Femur (tissue), 1 donor: Measurements from ENCODE around the gene NUDT6.
"Not testable (repeated sequence)": the region's sequence is repeated elsewhere in the genome, so short reads cannot be mapped to it uniquely, and the experiment has no call there.

Experiments used
- DNase-seq: peaks from one replicate; pipeline ENCODE4 v3.0.0-alpha.2; 2017

Gene NUDT6

GRCh38 chr4:122921971-122922876 is at the start of gene NUDT6:
NUDT6 (minus strand) TSS chr4:122922597; CDS start chr4:122922572, 25 bp downstream.
- DNase-seq = peak; percentile 74

GRCh38 chr4:122968227-122968812 is 45.9 kb upstream of the NUDT6 start:
- DNase-seq = no peak

- no peak for DNase-seq
These were observed 44.8 kb upstream of the NUDT6 start for GRCh38 chr4:122967231-122967630.

GRCh38 chr4:122966201-122966600 is 43.8 kb upstream of the NUDT6 start:
- DNase-seq = no peak

GRCh38 chr4:122963216-122963615 is 40.8 kb upstream of the NUDT6 start:
- no peak for DNase-seq

- no peak for DNase-seq
These were observed 38.2 kb upstream of the NUDT6 start for GRCh38 chr4:122960611-122961000.

- no peak for DNase-seq
These were observed 37.7 kb upstream of the NUDT6 start for GRCh38 chr4:122959981-122960610.

- DNase-seq = no peak
These were observed 37.0 kb upstream of the NUDT6 start for GRCh38 chr4:122959441-122959840.

- no peak for DNase-seq
These were observed 36.1 kb upstream of the NUDT6 start for GRCh38 chr4:122958505-122958904.

GRCh38 chr4:122953924-122954323 is 31.5 kb upstream of the NUDT6 start:
- DNase-seq = no peak

GRCh38 chr4:122952028-122952427 is 29.6 kb upstream of the NUDT6 start:
- no peak for DNase-seq

- DNase-seq = no peak
These were observed 26.3 kb upstream of the NUDT6 start for GRCh38 chr4:122948671-122949070.

- DNase-seq = no peak
These were observed 23.7 kb upstream of the NUDT6 start for GRCh38 chr4:122946142-122946541.

- not testable (repeated sequence) for DNase-seq
These were observed 22.7 kb upstream of the NUDT6 start for GRCh38 chr4:122945136-122945535.

GRCh38 chr4:122932763-122933162 is 10.4 kb upstream of the NUDT6 start:
- no peak for DNase-seq

GRCh38 chr4:122930862-122931261 is 8.5 kb upstream of the NUDT6 start:
- no peak for DNase-seq

GRCh38 chr4:122928930-122929329 is 6.5 kb upstream of the NUDT6 start:
- DNase-seq = no peak

- peak; percentile 93 for DNase-seq
These were observed 597 bp upstream of the NUDT6 start for GRCh38 chr4:122922877-122923511.

GRCh38 chr4:122921300-122921699 is 1.1 kb downstream of the NUDT6 start:
- no peak for DNase-seq

GRCh38 chr4:122920473-122920872 is 1.9 kb downstream of the NUDT6 start:
- DNase-seq = no peak

GRCh38 chr4:122917731-122918130 is 4.7 kb downstream of the NUDT6 start:
- DNase-seq = no peak

GRCh38 chr4:122914938-122915337 is 7.5 kb downstream of the NUDT6 start:
- DNase-seq = no peak

- DNase-seq = no peak
These were observed 8.0 kb downstream of the NUDT6 start for GRCh38 chr4:122914292-122914904.
